CD8-positive, alpha-beta memory T cell (primary cell): ENCODE data around the gene SLC6A19. TPM values are rescaled to one million over a fixed set of nuclear protein-coding genes. Genes with fewer than 3 reads are reported as not detected.

ENCODE experiments used
- CTCF ChIA-PET: fragments of 350-600 bp; sonication (Branson Sonifier 250); formaldehyde crosslinking; loops from one replicate; lab custom pipeline; 2021; ENCODE audit warnings: antibody characterized with exemption; lab: Charles Lee
- POLR2A ChIA-PET: fragments of 350-600 bp; sonication (Branson Sonifier 250); formaldehyde crosslinking; loops from one replicate; lab custom pipeline; 2021; ENCODE audit warnings: antibody characterized with exemption; lab: Charles Lee
- DNase-seq, 5 donors: peaks; one replicate each; pipeline versions ENCODE4 v3.0.0 to v3.0.0-alpha.2; 2020 to 2022; ENCODE audit warnings: mixed read lengths in 1 of 5
- H3K27ac ChIP-seq: one replicate; pipeline ENCODE4 v1.7.0; 2013; ENCODE audit warnings: low read depth, mild to moderate bottlenecking, low read length, moderate library complexity
- H3K27me3 ChIP-seq: 2 replicates; pipeline ENCODE4 v1.7.0; 2013; ENCODE audit warnings: low read length, mild to moderate bottlenecking; ENCODE audit not compliant: insufficient read depth, poor library complexity, severe bottlenecking
- H3K36me3 ChIP-seq: 2 replicates; pipeline ENCODE4 v1.7.0; 2013; ENCODE audit warnings: mild to moderate bottlenecking, low read length, moderate library complexity; ENCODE audit not compliant: insufficient read depth
- H3K4me1 ChIP-seq: 2 replicates; pipeline ENCODE4 v1.7.0; 2013; ENCODE audit warnings: mild to moderate bottlenecking, low read length, moderate library complexity; ENCODE audit not compliant: insufficient read depth
- H3K4me3 ChIP-seq: 2 replicates; pipeline ENCODE4 v1.7.0; 2013; ENCODE audit warnings: mild to moderate bottlenecking, low read length
- H3K9me3 ChIP-seq: 2 replicates; pipeline ENCODE4 v1.7.0; 2013; ENCODE audit warnings: mild to moderate bottlenecking, low read length
- H3K27ac Mint-ChIP-seq, 8 donors: one replicate each; pipeline ENCODE4 v1.8.0; 2020 to 2021; ENCODE audit warnings: mixed read lengths in 8 of 8, mild to moderate bottlenecking in 6 of 8, inconsistent platforms in 3 of 8, moderate library complexity in 3 of 8
- H3K27me3 Mint-ChIP-seq, 2 donors: one replicate each; pipeline ENCODE4 v1.8.0; 2020 to 2021; ENCODE audit warnings: mixed read lengths in 2 of 2, mild to moderate bottlenecking in 1 of 2, moderate library complexity in 1 of 2
- H3K36me3 Mint-ChIP-seq, 3 donors: one replicate each; pipeline ENCODE4 v1.8.0; 2020 to 2021; ENCODE audit warnings: mixed read lengths in 3 of 3, inconsistent platforms in 1 of 3, mild to moderate bottlenecking in 1 of 3
- H3K4me1 Mint-ChIP-seq, 3 donors: one replicate each; pipeline ENCODE4 v1.8.0; 2020 to 2021; ENCODE audit warnings: mixed read lengths in 3 of 3, inconsistent platforms in 1 of 3, mild to moderate bottlenecking in 1 of 3
- H3K4me3 Mint-ChIP-seq, 7 donors: one replicate each; pipeline ENCODE4 v1.8.0; 2020 to 2021; ENCODE audit warnings: mixed read lengths in 7 of 7, mild to moderate bottlenecking in 6 of 7, moderate library complexity in 4 of 7, inconsistent platforms in 2 of 7
- H3K9me3 Mint-ChIP-seq, 5 donors: one replicate each; pipeline ENCODE4 v1.8.0; 2020 to 2022; ENCODE audit warnings: mixed read lengths in 5 of 5, mild to moderate bottlenecking in 3 of 5, moderate library complexity in 2 of 5, inconsistent platforms in 1 of 5
- polyA plus RNA-seq: library from polyadenylated mRNA; unstranded; fragments of 300-500 nt; fragmentation: Illumina TruSeq; gene quantifications from one replicate; pipeline ENCODE4 v1.2.3, GENCODE V29; 2021
- total RNA-seq, 2 experiments: library from RNA; stranded (reverse); gene quantifications; one replicate each; pipeline ENCODE4 v1.2.3, GENCODE V29; 2021

The SLC6A19 gene
- total and polyA plus RNA-seq, 3 experiments from 2014 or later, result not detected

GRCh38 chr5:1167728-1168709 is 33.4 kb upstream of the SLC6A19 start:
- H3K4me3 ChIP-seq, result no peak overlapping the region
- peak; percentile 54 to 74 (median 63) for DNase-seq
- no peaks in the 10 kb centered on the region for H3K9me3 ChIP-seq
- POLR2A ChIA-PET, result no interaction called here
- Mint-ChIP-seq H3K4me3 (peak overlapping the region; percentile 34 to 85 (median 83)), H3K36me3 (no peaks in the 10 kb centered on the region), H3K9me3 (no peaks in the 10 kb centered on the region), H3K27ac (peak overlapping the region in 3 of 8 donors; percentile 30 to 73 (median 63)), H3K4me1 (peaks cover 14 to 19% (median 14%) of the 10 kb centered on the region in 3 donors), H3K27me3 (peaks cover 2 to 25% of the 10 kb centered on the region in 2 donors)
- H3K4me1 ChIP-seq, result peaks cover 4% of the 10 kb centered on the region
- H3K27me3 ChIP-seq, result peaks cover under 1% of the 10 kb centered on the region
- CTCF ChIA-PET, result interaction anchor here (0.8 to 3.6 kb wide), 13 partner anchors 14 to 486 kb away, joined by 3 to 36 read pairs (median 3); no protein-coding TSS in a partner anchor
- H3K27ac ChIP-seq, result no peak overlapping the region
- H3K36me3 ChIP-seq, result no peaks in the 10 kb centered on the region

DNA sequence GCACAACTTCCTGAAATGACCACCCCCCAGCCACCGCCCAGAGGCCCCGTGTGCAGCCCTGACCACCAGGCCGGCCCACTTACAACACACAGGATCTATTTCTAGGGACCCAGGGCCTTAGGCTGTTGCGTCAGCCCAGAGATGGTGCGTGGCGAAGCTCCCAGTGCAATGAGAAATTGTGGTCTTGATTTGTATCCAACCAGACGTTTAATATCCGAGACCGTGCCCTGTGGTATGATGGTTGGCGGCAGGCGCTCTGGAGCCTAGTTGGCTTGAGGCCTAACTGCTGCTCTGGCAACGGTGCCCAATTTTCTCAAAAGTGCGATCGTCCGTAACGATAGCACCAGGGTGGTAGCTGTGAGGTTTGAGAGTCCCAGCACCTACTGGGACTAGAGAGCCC is 32.6 kb upstream of the SLC6A19 start:
- no peak for DNase-seq
- Histone ChIP-seq H3K27me3 (no peaks in the 10 kb centered on the region), H3K9me3 (no peaks in the 10 kb centered on the region), H3K4me3 (no peak overlapping the region), H3K27ac (no peak overlapping the region), H3K36me3 (no peaks in the 10 kb centered on the region), H3K4me1 (peaks cover 4% of the 10 kb centered on the region)
- Mint-ChIP-seq H3K4me3 (no peak overlapping the region), H3K9me3 (no peaks in the 10 kb centered on the region), H3K27me3 (peaks cover 2 to 28% of the 10 kb centered on the region in 2 donors), H3K27ac (no peak overlapping the region), H3K4me1 (peaks cover 14 to 21% (median 16%) of the 10 kb centered on the region in 3 donors), H3K36me3 (no peaks in the 10 kb centered on the region)
- ChIA-PET CTCF (interaction anchor here (1.5 to 3.6 kb wide), 5 partner anchors 42 to 485 kb away, joined by 4 to 36 read pairs (median 10); no protein-coding TSS in a partner anchor), POLR2A (no interaction called here)

GRCh38 chr5:1169211-1170115 is 31.9 kb upstream of the SLC6A19 start:
- POLR2A ChIA-PET, result no interaction called here
- peak in 1 of 5 donors; percentile 42 for DNase-seq

DNA sequence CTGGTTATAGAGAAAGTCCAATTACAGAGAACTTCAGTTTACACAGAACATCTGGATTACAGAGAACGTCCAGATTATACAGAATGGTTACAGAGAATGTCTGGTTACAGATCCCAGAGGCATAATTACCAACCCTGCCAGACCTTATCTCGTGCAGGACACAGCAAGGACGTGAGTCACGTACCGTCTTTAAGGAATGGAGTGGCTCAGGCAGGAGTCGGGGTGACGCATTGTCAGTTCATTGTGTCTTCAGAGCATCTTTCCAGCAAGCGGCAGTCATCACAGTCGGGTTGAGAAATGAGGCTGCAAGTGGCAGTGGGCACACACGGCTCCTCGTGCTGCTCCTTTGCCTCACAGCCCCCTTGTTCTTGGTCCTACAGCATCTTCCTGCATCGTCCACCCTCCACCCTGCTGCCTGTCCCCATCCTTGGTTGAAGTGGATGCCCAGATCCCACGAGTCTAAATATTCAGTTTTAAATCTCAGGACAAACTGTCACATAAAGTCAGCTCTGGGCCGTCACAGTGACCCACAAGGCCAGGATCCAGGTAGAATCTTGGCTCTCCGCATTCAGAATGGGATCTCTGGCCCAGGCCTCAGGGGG is 30.0 kb upstream of the SLC6A19 start:
- H3K36me3 ChIP-seq, result no peaks in the 10 kb centered on the region
- H3K27me3 ChIP-seq, result no peaks in the 10 kb centered on the region
- no peaks in the 10 kb centered on the region for H3K9me3 ChIP-seq
- H3K4me3 ChIP-seq, result no peak overlapping the region
- peak overlapping the region in 1 of 7 donors; percentile 40 for H3K4me3 Mint-ChIP-seq
- peaks cover 4% of the 10 kb centered on the region for H3K4me1 ChIP-seq
- no peaks in the 10 kb centered on the region for H3K36me3 Mint-ChIP-seq
- ChIA-PET POLR2A (no interaction called here), CTCF (no interaction called here)
- H3K27ac Mint-ChIP-seq, result peak overlapping the region in 2 of 8 donors; percentile 20 to 24
- peak in 1 of 5 donors; percentile 42 for DNase-seq
- no peak overlapping the region for H3K27ac ChIP-seq
- H3K4me1 Mint-ChIP-seq, result peaks cover 14 to 21% (median 18%) of the 10 kb centered on the region in 3 donors
- no peaks in the 10 kb centered on the region for H3K9me3 Mint-ChIP-seq
- H3K27me3 Mint-ChIP-seq, result peaks cover 0 to 17% of the 10 kb centered on the region in 2 donors

More at GRCh38 chr5:1169211-1170115, 31.9 kb upstream of the SLC6A19 start:
- peaks cover 14 to 21% (median 18%) of the 10 kb centered on the region in 3 donors for H3K4me1 Mint-ChIP-seq
- H3K27me3 Mint-ChIP-seq, result peaks cover under 1 to 23% of the 10 kb centered on the region in 2 donors
- H3K9me3 ChIP-seq, result no peaks in the 10 kb centered on the region
- H3K27ac ChIP-seq, result no peak overlapping the region
- H3K36me3 ChIP-seq, result no peaks in the 10 kb centered on the region
- H3K27me3 ChIP-seq, result no peaks in the 10 kb centered on the region
- no peak overlapping the region for H3K4me3 ChIP-seq
- peak overlapping the region in 1 of 7 donors; percentile 63 for H3K4me3 Mint-ChIP-seq
- CTCF ChIA-PET, result interaction anchor here (1.5 to 3.6 kb wide), 4 partner anchors 211 to 484 kb away, joined by 5 to 36 read pairs (median 13); no protein-coding TSS in a partner anchor
- no peaks in the 10 kb centered on the region for H3K9me3 Mint-ChIP-seq
- H3K27ac Mint-ChIP-seq, result no peak overlapping the region
- H3K4me1 ChIP-seq, result peaks cover 4% of the 10 kb centered on the region
- no peaks in the 10 kb centered on the region for H3K36me3 Mint-ChIP-seq

DNA sequence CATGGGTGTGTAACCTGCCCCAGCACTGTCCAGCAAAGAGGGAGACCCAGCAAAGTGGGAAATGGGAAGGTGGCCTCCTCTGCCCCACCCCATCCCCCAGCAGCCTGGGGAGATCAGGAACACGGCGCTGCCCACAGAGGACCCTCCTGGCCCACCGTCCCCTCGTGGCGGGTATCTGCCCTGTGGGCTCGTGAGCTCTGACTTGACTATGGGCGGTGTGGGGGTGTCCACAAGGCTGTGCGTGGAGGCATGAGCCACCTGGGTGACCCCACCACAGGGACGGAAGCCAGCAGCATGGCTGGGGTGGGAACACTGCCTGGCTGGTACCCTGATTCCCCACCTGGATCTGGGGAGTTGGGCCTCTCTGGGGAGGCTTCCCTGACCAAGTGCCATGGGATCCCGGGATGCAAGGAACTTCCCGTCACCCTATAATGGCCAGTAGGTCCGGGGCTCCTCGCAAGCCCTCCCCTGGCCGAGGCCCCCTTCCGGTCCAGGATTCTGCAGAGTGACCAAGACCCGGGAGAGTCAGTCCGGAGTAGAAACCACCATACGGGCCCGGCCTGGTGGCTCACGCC is 29.3 kb upstream of the SLC6A19 start:
- Histone ChIP-seq H3K36me3 (no peaks in the 10 kb centered on the region), H3K27me3 (no peaks in the 10 kb centered on the region), H3K4me3 (no peak overlapping the region), H3K9me3 (no peaks in the 10 kb centered on the region), H3K27ac (no peak overlapping the region), H3K4me1 (peaks cover 4% of the 10 kb centered on the region)
- POLR2A ChIA-PET, result no interaction called here
- H3K36me3 Mint-ChIP-seq, result no peaks in the 10 kb centered on the region
- peaks cover 14 to 21% (median 18%) of the 10 kb centered on the region in 3 donors for H3K4me1 Mint-ChIP-seq
- DNase-seq, result no peak
- H3K9me3 Mint-ChIP-seq, result no peaks in the 10 kb centered on the region
- H3K27me3 Mint-ChIP-seq, result peaks cover 0 to 13% of the 10 kb centered on the region in 2 donors
- CTCF ChIA-PET, result interaction anchor here (1.1 to 2.9 kb wide), 3 partner anchors 11 to 473 kb away, joined by 4 to 15 read pairs (median 6); no protein-coding TSS in a partner anchor
- H3K4me3 Mint-ChIP-seq, result peak overlapping the region in 1 of 7 donors; percentile 40
- peak overlapping the region in 1 of 8 donors; percentile 38 for H3K27ac Mint-ChIP-seq

DNA sequence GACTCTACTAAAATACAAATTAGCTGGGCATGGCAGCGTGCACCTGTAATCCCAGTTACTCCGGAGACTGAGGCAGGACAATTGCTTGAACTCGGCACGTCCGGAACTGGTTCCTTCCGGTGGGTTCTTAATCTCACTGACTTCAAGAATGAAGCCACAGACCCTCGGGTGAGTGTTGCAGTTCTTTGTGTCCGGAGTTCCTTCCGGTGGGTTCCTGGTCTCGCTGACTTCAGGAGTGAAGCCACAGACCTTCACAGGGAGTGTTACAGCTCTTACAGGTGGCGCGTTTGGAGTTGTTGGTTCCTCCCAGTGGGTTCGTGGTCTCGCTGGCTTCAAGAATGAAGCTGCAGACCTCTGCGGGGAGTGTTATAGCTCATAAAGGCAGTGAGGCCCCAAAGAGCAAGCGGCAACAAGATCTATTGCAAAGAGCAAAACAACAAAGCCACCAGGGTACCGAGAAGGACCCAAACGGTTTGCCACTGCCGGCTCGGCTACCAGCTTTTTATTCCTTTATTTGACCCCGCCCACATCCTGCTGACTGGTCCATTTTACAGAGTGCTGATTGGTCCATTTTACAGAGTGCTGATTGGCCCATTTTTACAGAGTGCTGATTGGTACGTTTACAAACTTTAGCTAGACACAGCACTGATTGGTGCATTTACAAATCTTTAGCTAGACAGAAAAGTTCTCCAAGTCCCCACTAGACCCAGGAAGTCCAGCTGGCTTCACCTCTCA is 28.6 kb upstream of the SLC6A19 start:
- H3K36me3 Mint-ChIP-seq, result no peaks in the 10 kb centered on the region
- POLR2A ChIA-PET, result no interaction called here

More for the DNA sequence above, 28.6 kb upstream of the SLC6A19 start:
- Histone ChIP-seq H3K36me3 (no peaks in the 10 kb centered on the region), H3K9me3 (no peaks in the 10 kb centered on the region), H3K27me3 (no peaks in the 10 kb centered on the region), H3K4me3 (peak overlapping the region; percentile 37), H3K27ac (no peak overlapping the region), H3K4me1 (peaks cover 2% of the 10 kb centered on the region)
- peak overlapping the region; percentile 37 to 84 (median 58) for H3K4me3 Mint-ChIP-seq
- peaks cover 11 to 18% (median 17%) of the 10 kb centered on the region in 3 donors for H3K4me1 Mint-ChIP-seq
- CTCF ChIA-PET, result interaction anchor here (1.1 to 2.9 kb wide), 4 partner anchors 10 to 473 kb away, joined by 3 to 15 read pairs (median 5); no protein-coding TSS in a partner anchor
- H3K27ac Mint-ChIP-seq, result peak overlapping the region in 4 of 8 donors; percentile 51 to 74 (median 52)
- H3K27me3 Mint-ChIP-seq, result peaks cover 0 to 13% of the 10 kb centered on the region in 2 donors
- H3K9me3 Mint-ChIP-seq, result no peaks in the 10 kb centered on the region
- DNase-seq, result peak in 3 of 5 donors; percentile 34 to 36 (median 34)
